Vagina (tissue), 2 donors: ENCODE results near the gene APLN.

Experiments used
- POLR2A ChIP-seq, 2 donors: fragments of 450-650 bp; IDR thresholded peaks; one replicate each; pipeline ENCODE4 v1.6.1; 2017; ENCODE audit warnings: antibody characterized with exemption in 2 of 2, mild to moderate bottlenecking in 2 of 2, moderate library complexity in 2 of 2
- POLR2AphosphoS5 ChIP-seq, 2 donors: sonication (generic); formaldehyde crosslinking; IDR thresholded peaks; one replicate each; pipeline ENCODE4 v1.9.0; 2017; ENCODE audit warnings: antibody characterized with exemption in 2 of 2, mild to moderate bottlenecking in 2 of 2, low read depth in 1 of 2; ENCODE audit not compliant: insufficient read depth in 1 of 2
- TF ChIP-seq, protein P1 (sequence below), 3 experiments: fragments of 450-650 bp in 2 of 3; fragments of 200-600 bp in 1 of 3; sonication (generic) in 1 of 3; IDR thresholded peaks; one replicate each; pipeline ENCODE4 v1.5.1; 2017 to 2019; ENCODE audit warnings: antibody characterized with exemption in 3 of 3, mild to moderate bottlenecking in 2 of 3, moderate library complexity in 2 of 3

DNA sequence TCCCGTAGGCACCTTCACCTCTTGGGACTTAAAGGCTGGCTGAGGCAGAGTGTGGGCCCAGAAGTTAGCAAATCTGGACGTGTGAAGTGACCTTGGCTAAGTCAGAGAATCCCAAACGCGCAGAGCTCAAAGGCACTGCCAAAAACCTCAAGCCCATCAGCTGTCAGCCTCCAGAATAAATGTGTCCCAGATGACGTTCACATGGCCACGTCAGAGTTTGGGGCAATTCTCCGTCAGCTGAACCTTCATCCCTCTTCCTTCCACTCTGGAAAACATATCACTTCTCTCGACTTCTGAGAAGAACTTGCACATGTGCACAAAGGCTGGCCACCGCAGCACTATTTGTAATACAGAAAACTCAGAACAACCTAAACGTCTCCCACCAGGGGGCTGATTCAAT, 35.7 kb upstream of the APLN start:
- TF ChIP-seq, protein P1, sequence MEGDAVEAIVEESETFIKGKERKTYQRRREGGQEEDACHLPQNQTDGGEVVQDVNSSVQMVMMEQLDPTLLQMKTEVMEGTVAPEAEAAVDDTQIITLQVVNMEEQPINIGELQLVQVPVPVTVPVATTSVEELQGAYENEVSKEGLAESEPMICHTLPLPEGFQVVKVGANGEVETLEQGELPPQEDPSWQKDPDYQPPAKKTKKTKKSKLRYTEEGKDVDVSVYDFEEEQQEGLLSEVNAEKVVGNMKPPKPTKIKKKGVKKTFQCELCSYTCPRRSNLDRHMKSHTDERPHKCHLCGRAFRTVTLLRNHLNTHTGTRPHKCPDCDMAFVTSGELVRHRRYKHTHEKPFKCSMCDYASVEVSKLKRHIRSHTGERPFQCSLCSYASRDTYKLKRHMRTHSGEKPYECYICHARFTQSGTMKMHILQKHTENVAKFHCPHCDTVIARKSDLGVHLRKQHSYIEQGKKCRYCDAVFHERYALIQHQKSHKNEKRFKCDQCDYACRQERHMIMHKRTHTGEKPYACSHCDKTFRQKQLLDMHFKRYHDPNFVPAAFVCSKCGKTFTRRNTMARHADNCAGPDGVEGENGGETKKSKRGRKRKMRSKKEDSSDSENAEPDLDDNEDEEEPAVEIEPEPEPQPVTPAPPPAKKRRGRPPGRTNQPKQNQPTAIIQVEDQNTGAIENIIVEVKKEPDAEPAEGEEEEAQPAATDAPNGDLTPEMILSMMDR (IDR thresholded peaks at IDR 0.05) = no peak
- TF ChIP-seq POLR2A (IDR thresholded peaks at IDR 0.05) (no peak), POLR2AphosphoS5 (IDR thresholded peaks at IDR 0.05; ENCODE audit: insufficient read depth in 1 of 2, low read depth in 1 of 2) (no peak)
